Upper lobe of right lung (tissue), 1 donor: ENCODE results near the gene CDHR4. TPM values are rescaled to one million over a fixed set of nuclear protein-coding genes. Genes with fewer than 3 reads are reported as not detected.
"Not testable (repeated sequence)": the region's sequence is repeated elsewhere in the genome, so short reads cannot be mapped to it uniquely, and the experiment has no call there.

Experiments
- ATAC-seq: fragments of 200-7000 bp; cut with Tn5 transposase; one replicate; pipeline ENCODE4 v1.9.1; 2020; ENCODE audit warnings: mild to moderate bottlenecking, moderate library complexity
- DNase-seq: peaks from one replicate; pipeline ENCODE4 v3.0.0-alpha.2; 2020
- H3K27ac ChIP-seq: fragments of 200-600 bp; one replicate; pipeline ENCODE4 v1.8.0; 2022
- H3K27me3 ChIP-seq: fragments of 200-600 bp; one replicate; pipeline ENCODE4 v1.8.0; 2022; ENCODE audit warnings: mild to moderate bottlenecking
- H3K36me3 ChIP-seq: fragments of 200-600 bp; one replicate; pipeline ENCODE4 v1.8.0; 2022
- H3K4me1 ChIP-seq: fragments of 200-600 bp; one replicate; pipeline ENCODE4 v1.8.0; 2022
- H3K4me3 ChIP-seq: fragments of 200-600 bp; one replicate; pipeline ENCODE4 v1.8.0; 2022; ENCODE audit warnings: mild to moderate bottlenecking
- H3K9me3 ChIP-seq: fragments of 200-600 bp; one replicate; pipeline ENCODE4 v1.8.0; 2022
- intact Hi-C: fragments of 100-400 bp; cut with DNase I; formaldehyde crosslinking; loops from one replicate; pipeline ENCODE4 v1.11.0; 2022
- total RNA-seq: library from RNA; stranded (reverse); fragmentation: NEBNext Ultra II Directional; extraction: Animal tissue kit (Norgen Biotek cat#: 25700); gene quantifications from one replicate; pipeline ENCODE4 v1.2.1, GENCODE V29; 2021
- TF ChIP-seq, protein P1 (sequence below): fragments of 200-600 bp; IDR thresholded peaks from one replicate; pipeline ENCODE4 v1.8.0; 2022; ENCODE audit warnings: antibody characterized with exemption
- donor health status: DM: no; HTN: yes; CAD: no; lungs with severe emphysema.

Gene CDHR4
- total RNA-seq, 1 donor from 2014 or later: not detected

DNA sequence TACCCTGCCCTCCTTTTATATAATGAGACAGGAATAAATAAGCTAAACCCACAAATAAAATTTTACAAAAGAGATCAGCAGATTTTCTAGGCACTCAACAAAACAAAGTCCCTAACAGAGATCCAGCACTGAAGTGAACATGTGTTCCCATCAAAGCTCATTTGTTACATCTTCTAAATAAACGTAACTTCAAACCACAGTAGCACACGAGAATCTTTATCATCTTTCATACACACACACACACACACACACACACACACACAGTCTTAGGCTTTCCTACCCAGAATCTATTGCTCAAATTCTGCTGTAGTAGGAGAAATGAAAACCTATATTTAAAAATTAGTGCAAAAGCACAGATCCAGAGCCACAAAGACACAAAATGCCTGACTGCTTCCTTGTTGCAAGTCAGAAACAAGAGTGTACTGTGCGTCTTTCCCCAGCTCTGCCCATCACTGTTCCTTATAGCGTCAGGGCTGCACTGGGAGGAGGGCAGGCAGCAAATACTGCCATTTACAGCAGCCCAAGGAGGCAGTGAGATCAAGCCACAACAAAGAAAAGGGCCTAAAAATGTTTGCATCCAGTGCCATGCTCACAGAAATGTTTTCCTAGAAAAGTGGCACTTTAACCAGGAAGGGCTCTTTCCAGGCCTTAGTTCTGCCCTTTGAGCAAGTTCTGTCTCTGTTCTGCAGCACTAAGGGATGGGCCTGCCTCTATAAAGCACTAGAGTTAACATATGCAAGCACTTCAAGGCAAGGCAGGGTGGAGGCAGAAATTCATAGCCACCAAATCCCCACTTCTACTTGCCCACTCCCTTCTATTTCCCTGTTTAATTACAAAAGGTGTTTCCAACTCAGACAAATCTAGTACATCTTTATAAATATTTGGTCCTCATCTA, 19.3 kb downstream of the CDHR4 start:
- Histone ChIP-seq H3K4me3 (no peak overlapping the region), H3K36me3 (peaks cover 24% of the 10 kb centered on the region), H3K27me3 (no peaks in the 10 kb centered on the region), H3K27ac (no peak overlapping the region), H3K9me3 (no peaks in the 10 kb centered on the region), H3K4me1 (peaks cover 41% of the 10 kb centered on the region)
- ATAC-seq (peak; percentile 43), DNase-seq (peak; percentile 5)
- TF ChIP-seq, protein P1, sequence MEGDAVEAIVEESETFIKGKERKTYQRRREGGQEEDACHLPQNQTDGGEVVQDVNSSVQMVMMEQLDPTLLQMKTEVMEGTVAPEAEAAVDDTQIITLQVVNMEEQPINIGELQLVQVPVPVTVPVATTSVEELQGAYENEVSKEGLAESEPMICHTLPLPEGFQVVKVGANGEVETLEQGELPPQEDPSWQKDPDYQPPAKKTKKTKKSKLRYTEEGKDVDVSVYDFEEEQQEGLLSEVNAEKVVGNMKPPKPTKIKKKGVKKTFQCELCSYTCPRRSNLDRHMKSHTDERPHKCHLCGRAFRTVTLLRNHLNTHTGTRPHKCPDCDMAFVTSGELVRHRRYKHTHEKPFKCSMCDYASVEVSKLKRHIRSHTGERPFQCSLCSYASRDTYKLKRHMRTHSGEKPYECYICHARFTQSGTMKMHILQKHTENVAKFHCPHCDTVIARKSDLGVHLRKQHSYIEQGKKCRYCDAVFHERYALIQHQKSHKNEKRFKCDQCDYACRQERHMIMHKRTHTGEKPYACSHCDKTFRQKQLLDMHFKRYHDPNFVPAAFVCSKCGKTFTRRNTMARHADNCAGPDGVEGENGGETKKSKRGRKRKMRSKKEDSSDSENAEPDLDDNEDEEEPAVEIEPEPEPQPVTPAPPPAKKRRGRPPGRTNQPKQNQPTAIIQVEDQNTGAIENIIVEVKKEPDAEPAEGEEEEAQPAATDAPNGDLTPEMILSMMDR: no peak
- intact Hi-C loops: no loop called here

DNA sequence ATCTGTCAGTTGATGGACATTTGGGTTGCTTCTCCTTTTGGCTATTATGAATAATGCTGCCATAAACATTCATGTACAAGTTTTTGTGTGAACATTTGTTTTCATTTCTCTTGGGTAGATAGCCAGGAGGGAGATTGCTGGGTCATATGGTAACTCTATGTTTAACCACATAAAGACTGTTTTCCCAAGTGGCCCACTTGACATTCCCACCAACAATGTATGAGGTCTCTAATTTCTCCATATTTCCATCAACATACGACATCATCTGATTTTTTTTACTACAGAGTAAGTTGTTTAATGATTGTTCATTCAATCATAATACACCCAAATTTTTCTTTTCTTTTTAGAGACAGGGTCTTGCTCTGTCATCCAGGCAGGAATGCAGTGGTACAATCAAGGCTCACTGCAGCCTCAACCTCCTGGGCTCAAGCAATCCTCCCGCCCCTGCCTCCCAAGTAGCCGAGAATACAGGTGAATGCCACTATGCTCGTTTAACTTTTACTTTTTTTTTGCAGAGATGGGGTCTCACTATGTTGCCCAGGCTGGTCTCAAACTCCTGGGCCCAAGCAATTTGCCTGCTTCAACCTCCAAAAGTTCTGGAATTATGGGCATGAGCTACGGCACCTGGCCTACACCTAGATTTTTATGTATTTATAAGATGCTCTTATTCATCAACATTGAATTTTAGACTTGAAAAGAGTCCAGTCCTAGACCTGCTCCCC, 20.2 kb downstream of the CDHR4 start:
- H3K36me3 ChIP-seq: peaks cover 29% of the 10 kb centered on the region
- no peak overlapping the region for H3K4me3 ChIP-seq
- DNase-seq (peak; percentile 2), ATAC-seq (no peak)
- intact Hi-C loops: no loop called here
- TF ChIP-seq, protein P1: no peak
- H3K9me3 ChIP-seq: no peaks in the 10 kb centered on the region
- no peak overlapping the region for H3K27ac ChIP-seq
- no peaks in the 10 kb centered on the region for H3K27me3 ChIP-seq
- H3K4me1 ChIP-seq: peaks cover 33% of the 10 kb centered on the region

DNA sequence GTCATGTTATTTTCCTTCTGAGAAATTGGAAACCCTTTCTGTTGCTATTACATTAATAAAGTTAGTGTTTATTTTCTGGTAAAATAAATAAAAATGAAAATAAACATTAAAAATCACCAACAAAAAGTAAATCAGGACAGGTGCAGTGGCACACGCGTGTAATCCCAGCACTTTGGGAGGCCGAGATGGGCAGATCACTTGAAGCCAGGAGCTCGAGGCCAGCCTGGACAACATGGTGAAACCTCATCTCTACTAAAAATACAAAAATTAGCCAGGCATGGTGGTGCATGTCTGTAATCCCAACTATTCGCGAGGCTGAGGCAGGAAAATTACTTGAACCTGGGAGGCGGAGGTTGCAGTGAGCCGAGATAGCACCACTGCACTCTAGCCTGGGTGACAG, 23.6 kb downstream of the CDHR4 start:
- H3K9me3 ChIP-seq, ATAC-seq, intact Hi-C loops, H3K27me3 ChIP-seq, H3K4me3 ChIP-seq, H3K27ac ChIP-seq: not testable (repeated sequence)
- Histone ChIP-seq H3K36me3 (peaks cover 24% of the 10 kb centered on the region), H3K4me1 (peaks cover 13% of the 10 kb centered on the region)
- peak; percentile 4 for DNase-seq

DNA sequence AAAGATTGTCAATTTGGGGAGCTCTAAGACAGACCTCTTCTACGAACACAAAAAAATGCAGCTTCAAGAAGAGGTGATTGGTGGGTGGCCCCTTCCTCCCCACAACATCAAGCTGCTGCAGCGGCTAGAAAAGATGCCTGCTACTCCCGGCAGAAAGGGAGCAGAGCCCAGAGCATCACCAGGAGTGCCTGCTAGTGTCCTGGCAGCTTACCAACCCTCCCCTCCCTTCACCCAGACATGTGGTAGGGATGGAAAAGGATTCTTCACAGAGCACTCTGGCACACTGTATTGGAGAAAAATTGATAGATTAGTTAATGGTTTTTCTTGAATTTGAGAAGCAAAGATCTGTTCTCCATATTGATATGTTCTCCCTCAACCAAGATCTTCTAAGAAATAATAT, 24.1 kb downstream of the CDHR4 start:
- intact Hi-C loops: no loop called here
- Histone ChIP-seq H3K36me3 (peaks cover 23% of the 10 kb centered on the region), H3K27ac (no peak overlapping the region), H3K4me1 (peaks cover 14% of the 10 kb centered on the region), H3K9me3 (no peaks in the 10 kb centered on the region), H3K27me3 (no peaks in the 10 kb centered on the region), H3K4me3 (no peak overlapping the region)
- TF ChIP-seq, protein P1: no peak
- DNase-seq: peak; percentile 30
- ATAC-seq: no peak

DNA sequence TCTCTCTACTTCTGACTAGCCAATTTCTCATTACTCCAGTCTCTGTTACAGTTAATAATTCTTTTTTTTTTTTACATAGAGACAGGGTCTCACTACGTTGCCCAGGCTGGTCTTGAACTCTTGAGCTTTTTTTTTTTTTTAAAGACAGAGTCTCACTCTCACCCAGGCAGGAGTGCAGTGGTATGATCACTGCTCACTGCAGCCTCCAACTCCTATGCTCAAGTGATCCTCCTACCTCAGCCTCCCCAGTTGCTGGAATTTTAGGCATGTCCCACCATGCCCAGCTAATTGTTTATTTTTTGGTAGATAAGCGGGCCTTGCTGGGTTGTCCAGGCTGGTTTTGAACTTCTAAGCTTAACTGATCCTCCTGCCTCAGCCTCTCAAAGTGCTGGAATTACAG, 27.0 kb downstream of the CDHR4 start:
- H3K9me3 ChIP-seq: no peaks in the 10 kb centered on the region
- H3K27ac ChIP-seq: no peak overlapping the region
- no peak for ATAC-seq
- peaks cover 6% of the 10 kb centered on the region for H3K4me1 ChIP-seq
- intact Hi-C loops: no loop called here
- no peak for DNase-seq
- H3K4me3 ChIP-seq: no peak overlapping the region
- peaks cover 37% of the 10 kb centered on the region for H3K36me3 ChIP-seq
- no peaks in the 10 kb centered on the region for H3K27me3 ChIP-seq
- TF ChIP-seq, protein P1: no peak

DNA sequence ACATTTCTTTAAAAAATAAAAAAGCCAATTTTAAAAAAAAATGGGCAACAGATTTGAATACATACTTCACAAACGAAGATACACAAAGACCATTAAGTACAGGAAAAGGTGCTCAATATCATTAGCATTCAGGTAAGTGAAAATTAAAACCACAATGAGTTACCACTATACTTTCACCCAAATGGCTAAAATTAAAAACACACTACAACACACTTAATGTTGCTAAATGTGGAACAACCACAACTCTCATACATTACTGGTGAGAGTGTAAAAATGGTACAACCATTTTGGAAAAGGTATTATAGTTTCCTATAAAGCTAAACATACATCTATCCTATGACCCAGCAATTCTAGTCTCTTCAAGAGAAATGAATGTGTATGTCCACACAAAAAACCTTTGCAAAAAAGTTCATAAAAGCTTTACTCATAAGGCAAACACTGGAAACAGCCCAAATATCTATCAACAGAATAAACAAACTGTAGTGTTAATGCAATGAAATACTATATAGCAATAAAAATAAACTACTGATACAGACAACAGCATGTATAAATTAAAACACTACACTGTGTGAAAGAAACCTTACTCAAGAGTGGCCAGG, 28.2 kb downstream of the CDHR4 start:
- intact Hi-C loops: no loop called here
- Histone ChIP-seq H3K9me3 (no peaks in the 10 kb centered on the region), H3K4me3 (no peak overlapping the region), H3K4me1 (peaks cover 6% of the 10 kb centered on the region), H3K27ac (no peak overlapping the region), H3K36me3 (peaks cover 28% of the 10 kb centered on the region), H3K27me3 (no peaks in the 10 kb centered on the region)
- TF ChIP-seq, protein P1: no peak
- DNase-seq (no peak), ATAC-seq (no peak)
